CD8-positive, alpha-beta memory T cell (primary cell): ENCODE data around the gene AGAP1. TPM values are rescaled to one million over a fixed set of nuclear protein-coding genes. Genes with fewer than 3 reads are reported as not detected.
A peak's percentile ranks its signal among the peaks of the same experiment; 100 is the strongest.

Experiments used
- CTCF ChIA-PET: fragments of 350-600 bp; sonication (Branson Sonifier 250); formaldehyde crosslinking; loops from one replicate; lab custom pipeline; 2021; ENCODE audit warnings: antibody characterized with exemption; lab: Charles Lee
- POLR2A ChIA-PET: fragments of 350-600 bp; sonication (Branson Sonifier 250); formaldehyde crosslinking; loops from one replicate; lab custom pipeline; 2021; ENCODE audit warnings: antibody characterized with exemption; lab: Charles Lee
- DNase-seq, 5 donors: peaks; one replicate each; pipeline versions ENCODE4 v3.0.0 to v3.0.0-alpha.2; 2020 to 2022; ENCODE audit warnings: mixed read lengths in 1 of 5
- H3K27ac ChIP-seq: one replicate; pipeline ENCODE4 v1.7.0; 2013; ENCODE audit warnings: low read depth, mild to moderate bottlenecking, low read length, moderate library complexity
- H3K27me3 ChIP-seq: 2 replicates; pipeline ENCODE4 v1.7.0; 2013; ENCODE audit warnings: low read length, mild to moderate bottlenecking; ENCODE audit not compliant: insufficient read depth, poor library complexity, severe bottlenecking
- H3K36me3 ChIP-seq: 2 replicates; pipeline ENCODE4 v1.7.0; 2013; ENCODE audit warnings: mild to moderate bottlenecking, low read length, moderate library complexity; ENCODE audit not compliant: insufficient read depth
- H3K4me1 ChIP-seq: 2 replicates; pipeline ENCODE4 v1.7.0; 2013; ENCODE audit warnings: mild to moderate bottlenecking, low read length, moderate library complexity; ENCODE audit not compliant: insufficient read depth
- H3K4me3 ChIP-seq: 2 replicates; pipeline ENCODE4 v1.7.0; 2013; ENCODE audit warnings: mild to moderate bottlenecking, low read length
- H3K9me3 ChIP-seq: 2 replicates; pipeline ENCODE4 v1.7.0; 2013; ENCODE audit warnings: mild to moderate bottlenecking, low read length
- H3K27ac Mint-ChIP-seq, 8 donors: one replicate each; pipeline ENCODE4 v1.8.0; 2020 to 2021; ENCODE audit warnings: mixed read lengths in 8 of 8, mild to moderate bottlenecking in 6 of 8, inconsistent platforms in 3 of 8, moderate library complexity in 3 of 8
- H3K27me3 Mint-ChIP-seq, 2 donors: one replicate each; pipeline ENCODE4 v1.8.0; 2020 to 2021; ENCODE audit warnings: mixed read lengths in 2 of 2, mild to moderate bottlenecking in 1 of 2, moderate library complexity in 1 of 2
- H3K36me3 Mint-ChIP-seq, 3 donors: one replicate each; pipeline ENCODE4 v1.8.0; 2020 to 2021; ENCODE audit warnings: mixed read lengths in 3 of 3, inconsistent platforms in 1 of 3, mild to moderate bottlenecking in 1 of 3
- H3K4me1 Mint-ChIP-seq, 3 donors: one replicate each; pipeline ENCODE4 v1.8.0; 2020 to 2021; ENCODE audit warnings: mixed read lengths in 3 of 3, inconsistent platforms in 1 of 3, mild to moderate bottlenecking in 1 of 3
- H3K4me3 Mint-ChIP-seq, 7 donors: one replicate each; pipeline ENCODE4 v1.8.0; 2020 to 2021; ENCODE audit warnings: mixed read lengths in 7 of 7, mild to moderate bottlenecking in 6 of 7, moderate library complexity in 4 of 7, inconsistent platforms in 2 of 7
- H3K9me3 Mint-ChIP-seq, 5 donors: one replicate each; pipeline ENCODE4 v1.8.0; 2020 to 2022; ENCODE audit warnings: mixed read lengths in 5 of 5, mild to moderate bottlenecking in 3 of 5, moderate library complexity in 2 of 5, inconsistent platforms in 1 of 5
- polyA plus RNA-seq: library from polyadenylated mRNA; unstranded; fragments of 300-500 nt; fragmentation: Illumina TruSeq; gene quantifications from one replicate; pipeline ENCODE4 v1.2.3, GENCODE V29; 2021
- total RNA-seq, 2 experiments: library from RNA; stranded (reverse); gene quantifications; one replicate each; pipeline ENCODE4 v1.2.3, GENCODE V29; 2021

The AGAP1 gene
- total and polyA plus RNA-seq, 3 experiments from 2014 or later, result 1.2 to 3.3 (median 2.7) TPM

GRCh38 chr2:236158969-236159777 is 665.3 kb downstream of the AGAP1 start:
- no peak overlapping the region for H3K4me3 Mint-ChIP-seq
- no peak for DNase-seq
- peaks cover 4% of the 10 kb centered on the region for H3K27me3 ChIP-seq
- H3K27ac Mint-ChIP-seq, result no peak overlapping the region
- POLR2A ChIA-PET, result no interaction called here
- H3K9me3 Mint-ChIP-seq, result peaks cover 0 to 5% (median 5%) of the 10 kb centered on the region in 5 donors
- no peak overlapping the region for H3K4me3 ChIP-seq
- H3K27me3 Mint-ChIP-seq, result peaks cover 28 to 62% of the 10 kb centered on the region in 2 donors
- H3K36me3 Mint-ChIP-seq, result peaks cover 0 to 6% (median 0%) of the 10 kb centered on the region in 3 donors
- H3K4me1 ChIP-seq, result no peaks in the 10 kb centered on the region
- H3K27ac ChIP-seq, result no peak overlapping the region
- H3K4me1 Mint-ChIP-seq, result peaks cover 0 to 4% (median 2%) of the 10 kb centered on the region in 3 donors
- CTCF ChIA-PET, result no interaction called here
- H3K9me3 ChIP-seq, result no peaks in the 10 kb centered on the region
- H3K36me3 ChIP-seq, result no peaks in the 10 kb centered on the region

GRCh38 chr2:236159778-236160170 is 665.9 kb downstream of the AGAP1 start:
- H3K4me1 ChIP-seq, result no peaks in the 10 kb centered on the region
- H3K27me3 ChIP-seq, result peaks cover 4% of the 10 kb centered on the region
- H3K4me3 ChIP-seq, result no peak overlapping the region
- Mint-ChIP-seq H3K27ac (no peak overlapping the region), H3K36me3 (no peaks in the 10 kb centered on the region), H3K4me1 (peaks cover 2 to 6% (median 3%) of the 10 kb centered on the region in 3 donors), H3K4me3 (no peak overlapping the region), H3K9me3 (peaks cover 0 to under 1% (median 0%) of the 10 kb centered on the region in 5 donors), H3K27me3 (peaks cover 29 to 58% of the 10 kb centered on the region in 2 donors)
- CTCF ChIA-PET, result no interaction called here
- H3K36me3 ChIP-seq, result no peaks in the 10 kb centered on the region
- H3K27ac ChIP-seq, result no peak overlapping the region
- POLR2A ChIA-PET, result no interaction called here
- no peaks in the 10 kb centered on the region for H3K9me3 ChIP-seq
- DNase-seq, result no peak

- H3K9me3 ChIP-seq, result no peaks in the 10 kb centered on the region
- CTCF ChIA-PET, result no interaction called here
- peaks cover 4% of the 10 kb centered on the region for H3K27me3 ChIP-seq
- no peak overlapping the region for H3K4me3 ChIP-seq
- H3K4me1 ChIP-seq, result no peaks in the 10 kb centered on the region
- H3K36me3 Mint-ChIP-seq, result no peaks in the 10 kb centered on the region
- no peak overlapping the region for H3K4me3 Mint-ChIP-seq
- POLR2A ChIA-PET, result no interaction called here
- H3K27ac ChIP-seq, result no peak overlapping the region
- H3K4me1 Mint-ChIP-seq, result peaks cover 5 to 12% (median 7%) of the 10 kb centered on the region in 3 donors
- H3K27me3 Mint-ChIP-seq, result peaks cover 33 to 59% of the 10 kb centered on the region in 2 donors
- no peaks in the 10 kb centered on the region for H3K36me3 ChIP-seq
- no peaks in the 10 kb centered on the region for H3K9me3 Mint-ChIP-seq
- DNase-seq, result no peak
- no peak overlapping the region for H3K27ac Mint-ChIP-seq
Observed at GRCh38 chr2:236160366-236161081, 666.7 kb downstream of the AGAP1 start.

- H3K36me3 Mint-ChIP-seq, result no peaks in the 10 kb centered on the region
- peaks cover 32 to 63% of the 10 kb centered on the region in 2 donors for H3K27me3 Mint-ChIP-seq
- no peak overlapping the region for H3K4me3 Mint-ChIP-seq
- no peaks in the 10 kb centered on the region for H3K9me3 Mint-ChIP-seq
- Histone ChIP-seq H3K27ac (no peak overlapping the region), H3K36me3 (no peaks in the 10 kb centered on the region), H3K4me1 (no peaks in the 10 kb centered on the region), H3K9me3 (no peaks in the 10 kb centered on the region), H3K4me3 (no peak overlapping the region), H3K27me3 (peaks cover 4% of the 10 kb centered on the region)
- POLR2A ChIA-PET, result no interaction called here
- no peak for DNase-seq
- H3K27ac Mint-ChIP-seq, result no peak overlapping the region
- H3K4me1 Mint-ChIP-seq, result peaks cover 6 to 13% (median 8%) of the 10 kb centered on the region in 3 donors
- CTCF ChIA-PET, result no interaction called here
Observed at GRCh38 chr2:236161082-236161462, 667.2 kb downstream of the AGAP1 start.

GRCh38 chr2:236161531-236161930 is 667.7 kb downstream of the AGAP1 start:
- no peaks in the 10 kb centered on the region for H3K9me3 ChIP-seq
- no peaks in the 10 kb centered on the region for H3K4me1 ChIP-seq
- no peak overlapping the region for H3K4me3 ChIP-seq
- no peak for DNase-seq
- no peak overlapping the region for H3K27ac Mint-ChIP-seq
- H3K36me3 ChIP-seq, result no peaks in the 10 kb centered on the region
- H3K27ac ChIP-seq, result no peak overlapping the region
- peak overlapping the region in 1 of 7 donors; percentile 61 for H3K4me3 Mint-ChIP-seq
- ChIA-PET POLR2A (no interaction called here), CTCF (no interaction called here)
- H3K9me3 Mint-ChIP-seq, result no peaks in the 10 kb centered on the region
- H3K4me1 Mint-ChIP-seq, result peaks cover 10 to 18% (median 13%) of the 10 kb centered on the region in 3 donors
- peaks cover 37 to 66% of the 10 kb centered on the region in 2 donors for H3K27me3 Mint-ChIP-seq
- peaks cover 4% of the 10 kb centered on the region for H3K27me3 ChIP-seq
- H3K36me3 Mint-ChIP-seq, result no peaks in the 10 kb centered on the region

GRCh38 chr2:236162031-236162845 is 668.4 kb downstream of the AGAP1 start:
- Histone ChIP-seq H3K27ac (no peak overlapping the region), H3K4me3 (no peak overlapping the region), H3K27me3 (peaks cover 4% of the 10 kb centered on the region), H3K36me3 (no peaks in the 10 kb centered on the region), H3K4me1 (no peaks in the 10 kb centered on the region), H3K9me3 (no peaks in the 10 kb centered on the region)
- no peak for DNase-seq
- ChIA-PET CTCF (no interaction called here), POLR2A (no interaction called here)
- H3K4me1 Mint-ChIP-seq, result peaks cover 14 to 23% (median 17%) of the 10 kb centered on the region in 3 donors
- H3K9me3 Mint-ChIP-seq, result no peaks in the 10 kb centered on the region
- H3K4me3 Mint-ChIP-seq, result peak overlapping the region in 1 of 7 donors; percentile 61
- H3K27ac Mint-ChIP-seq, result no peak overlapping the region
- H3K27me3 Mint-ChIP-seq, result peaks cover 40 to 64% of the 10 kb centered on the region in 2 donors
- no peaks in the 10 kb centered on the region for H3K36me3 Mint-ChIP-seq

GRCh38 chr2:236162882-236163470 is 669.1 kb downstream of the AGAP1 start:
- Histone ChIP-seq H3K4me1 (no peaks in the 10 kb centered on the region), H3K4me3 (no peak overlapping the region), H3K9me3 (no peaks in the 10 kb centered on the region), H3K36me3 (no peaks in the 10 kb centered on the region), H3K27ac (no peak overlapping the region), H3K27me3 (peaks cover 4% of the 10 kb centered on the region)
- no peak overlapping the region for H3K27ac Mint-ChIP-seq
- peaks cover 14 to 23% (median 17%) of the 10 kb centered on the region in 3 donors for H3K4me1 Mint-ChIP-seq
- POLR2A ChIA-PET, result no interaction called here
- H3K36me3 Mint-ChIP-seq, result no peaks in the 10 kb centered on the region
- no peak overlapping the region for H3K4me3 Mint-ChIP-seq
- CTCF ChIA-PET, result no interaction called here
- DNase-seq, result no peak
- H3K27me3 Mint-ChIP-seq, result peaks cover 32 to 56% of the 10 kb centered on the region in 2 donors
- no peaks in the 10 kb centered on the region for H3K9me3 Mint-ChIP-seq
